ENCODE data around the gene TASP1.
"Not testable (repeated sequence)": the region's sequence is repeated elsewhere in the genome, so short reads cannot be mapped to it uniquely, and the experiment has no call there.

The TASP1 gene

GRCh38 chr20:13501500-13501899 is 137.2 kb downstream of the TASP1 start:
- TF ChIP-seq CTCF (IDR thresholded peaks at IDR 0.05; ENCODE audit: insufficient read depth, low read depth, low read length, missing control alignments) = no peak
- no peak overlapping the region for H3K4me3 ChIP-seq (ENCODE audit: low read length)
- DNase-seq (ENCODE audit: low read depth) = no peak

GRCh38 chr20:13494019-13494418 is 144.7 kb downstream of the TASP1 start:
- no peak for TF ChIP-seq CTCF (IDR thresholded peaks at IDR 0.05; ENCODE audit: insufficient read depth, low read depth, low read length, missing control alignments)
- DNase-seq (ENCODE audit: low read depth) = peak; percentile 81
- no peak overlapping the region for H3K4me3 ChIP-seq (ENCODE audit: low read length)

GRCh38 chr20:13493143-13493542 is 145.6 kb downstream of the TASP1 start:
- DNase-seq (ENCODE audit: low read depth) = peak; percentile 9
- H3K4me3 ChIP-seq (ENCODE audit: low read length) = no peak overlapping the region
- TF ChIP-seq CTCF (IDR thresholded peaks at IDR 0.05; ENCODE audit: insufficient read depth, low read depth, low read length, missing control alignments) = no peak

GRCh38 chr20:13492001-13492481 is 146.7 kb downstream of the TASP1 start:
- peak; percentile 12 for TF ChIP-seq CTCF (IDR thresholded peaks at IDR 0.05; ENCODE audit: insufficient read depth, low read depth, low read length, missing control alignments)
- DNase-seq (ENCODE audit: low read depth) = peak; percentile 77
- no peak overlapping the region for H3K4me3 ChIP-seq (ENCODE audit: low read length)

DNA sequence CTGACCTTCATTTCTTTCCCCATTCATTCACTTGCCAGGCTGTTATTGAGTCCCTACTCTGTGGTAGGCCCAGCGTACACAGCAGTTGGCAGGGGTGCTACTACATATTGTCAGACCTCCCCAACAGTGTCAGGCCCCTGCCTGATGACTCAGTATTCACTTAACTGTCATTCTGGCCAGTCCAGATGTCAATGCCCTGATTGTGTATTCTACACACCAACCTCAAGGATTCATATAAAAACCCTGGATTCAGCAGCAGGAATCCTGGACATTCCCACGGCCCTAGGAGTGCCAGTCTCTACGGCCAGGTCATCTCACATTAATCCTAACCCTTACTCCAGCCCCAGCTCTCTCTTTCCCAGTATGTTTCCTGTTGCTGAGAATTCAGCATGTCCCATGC is 151.5 kb downstream of the TASP1 start:
- no peak for TF ChIP-seq CTCF (IDR thresholded peaks at IDR 0.05; ENCODE audit: insufficient read depth, low read depth, low read length, missing control alignments)
- no peak overlapping the region for H3K4me3 ChIP-seq (ENCODE audit: low read length)
- DNase-seq (ENCODE audit: low read depth) = no peak

DNA sequence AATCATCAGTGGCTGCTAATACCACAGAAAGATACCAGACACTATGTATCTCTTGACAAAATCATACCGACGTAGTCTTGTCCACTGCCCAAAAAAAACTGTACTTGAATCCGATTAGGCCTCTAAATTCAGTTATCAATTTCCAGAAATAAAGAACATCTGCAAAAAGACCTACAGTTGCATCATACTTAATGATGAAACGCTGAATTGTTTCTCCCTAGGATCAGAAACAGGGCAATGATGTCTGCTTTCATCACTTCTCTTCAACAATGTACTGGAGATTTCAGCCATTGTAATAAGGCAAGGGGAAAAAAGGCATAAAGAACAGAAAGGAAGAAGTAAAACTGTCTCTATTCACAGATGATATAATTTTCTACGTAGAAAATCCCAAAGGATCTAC is 152.0 kb downstream of the TASP1 start:
- DNase-seq (ENCODE audit: low read depth) = no peak
- no peak overlapping the region for H3K4me3 ChIP-seq (ENCODE audit: low read length)
- TF ChIP-seq CTCF (IDR thresholded peaks at IDR 0.05; ENCODE audit: insufficient read depth, low read depth, low read length, missing control alignments) = no peak

GRCh38 chr20:13485576-13485975 is 153.2 kb downstream of the TASP1 start:
- no peak overlapping the region for H3K4me3 ChIP-seq (ENCODE audit: low read length)
- no peak for DNase-seq (ENCODE audit: low read depth)
- no peak for TF ChIP-seq CTCF (IDR thresholded peaks at IDR 0.05; ENCODE audit: insufficient read depth, low read depth, low read length, missing control alignments)

- not testable (repeated sequence) for DNase-seq (ENCODE audit: low read depth); H3K4me3 ChIP-seq (ENCODE audit: low read length)
Observed at GRCh38 chr20:13485019-13485418, 153.7 kb downstream of the TASP1 start.

DNA sequence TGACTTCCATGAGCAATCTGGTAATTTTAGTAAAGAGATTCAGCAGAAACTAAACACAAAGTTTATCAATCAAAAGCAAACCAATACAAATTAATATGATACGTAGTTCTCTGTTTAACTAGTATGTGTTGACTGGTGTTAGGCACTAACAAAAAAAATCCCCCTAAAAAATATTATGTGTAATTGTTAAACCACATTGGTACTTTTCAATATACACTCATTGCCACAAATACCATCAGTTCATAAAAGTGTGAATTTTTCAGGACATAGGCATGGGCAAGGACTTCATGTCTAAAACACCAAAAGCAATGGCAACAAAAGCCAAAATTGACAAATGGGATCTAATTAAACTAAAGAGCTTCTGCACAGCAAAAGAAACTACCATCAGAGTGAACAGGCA is 155.3 kb downstream of the TASP1 start:
- not testable (repeated sequence) for H3K4me3 ChIP-seq (ENCODE audit: low read length); DNase-seq (ENCODE audit: low read depth)

All from epithelial cell of esophagus (primary cell).